ENCODE measurements around the gene DCHS2.

DCHS2 gene

DNA sequence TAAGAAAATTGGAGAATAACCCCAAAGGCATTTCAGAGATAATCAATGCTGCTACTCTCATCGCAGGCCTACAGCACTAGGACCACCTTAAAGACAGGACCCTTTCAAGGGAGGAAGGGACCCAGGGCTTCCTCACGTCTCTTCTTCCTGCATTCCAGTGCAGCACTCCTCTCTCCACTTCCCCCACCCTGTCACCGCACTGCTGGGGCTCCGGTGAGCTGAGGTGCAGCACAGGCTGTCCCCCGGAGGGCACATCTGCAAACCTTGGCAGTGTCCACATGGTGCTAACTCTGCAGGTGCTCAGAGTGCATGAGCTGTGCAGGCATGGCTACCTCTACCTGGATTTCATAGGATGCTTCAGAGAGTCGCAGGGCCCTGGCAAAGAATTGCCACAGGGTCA is 305.6 kb downstream of the DCHS2 start:
- DNase-seq: no peak

GRCh38 chr4:154184238-154184637 is 307.4 kb downstream of the DCHS2 start:
- no peak for DNase-seq

DNA sequence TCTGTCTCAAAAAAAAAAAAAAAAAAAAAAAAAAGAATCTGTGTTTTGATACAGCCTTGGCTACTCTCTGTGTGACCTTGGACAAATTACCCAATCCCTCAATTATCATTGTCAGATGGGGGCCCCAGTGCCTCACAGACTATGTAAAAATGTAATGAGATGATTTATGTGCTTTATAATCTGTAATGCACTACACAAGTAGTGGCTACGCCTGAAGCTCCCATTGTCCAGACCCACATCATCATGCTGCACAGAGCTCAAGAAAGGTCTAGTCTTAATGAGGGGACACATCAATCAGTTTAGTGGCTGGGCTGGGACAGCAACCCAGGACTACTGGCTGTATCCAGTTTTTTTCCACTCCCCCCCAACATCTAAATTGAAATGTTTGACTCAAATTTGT is 308.3 kb downstream of the DCHS2 start:
- DNase-seq: no peak
